ENCODE measurements around the gene ABCB4.

DNA sequence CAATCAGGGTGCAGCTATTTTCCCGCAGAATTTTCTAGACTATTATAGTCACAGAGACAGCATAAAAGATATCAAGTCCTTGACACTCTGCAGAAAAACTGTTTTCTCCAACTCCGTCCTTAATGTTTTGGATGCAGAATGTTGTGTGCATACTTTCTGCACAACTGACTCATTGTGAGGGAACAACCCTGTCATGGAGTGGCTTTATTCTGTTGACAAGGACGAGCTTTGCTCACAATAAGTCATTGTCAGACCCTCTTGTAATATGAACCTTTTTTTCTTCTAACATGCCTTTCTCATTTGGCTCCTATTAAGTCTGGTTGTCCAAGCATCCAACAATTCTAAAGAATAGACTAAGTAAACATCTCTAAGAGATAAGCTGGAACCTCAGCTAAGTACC, 17.3 kb downstream of the ABCB4 start:
- TF ChIP-seq EP300 (IDR thresholded peaks at IDR 0.05), result no peak
- TF ChIP-seq, protein P1, sequence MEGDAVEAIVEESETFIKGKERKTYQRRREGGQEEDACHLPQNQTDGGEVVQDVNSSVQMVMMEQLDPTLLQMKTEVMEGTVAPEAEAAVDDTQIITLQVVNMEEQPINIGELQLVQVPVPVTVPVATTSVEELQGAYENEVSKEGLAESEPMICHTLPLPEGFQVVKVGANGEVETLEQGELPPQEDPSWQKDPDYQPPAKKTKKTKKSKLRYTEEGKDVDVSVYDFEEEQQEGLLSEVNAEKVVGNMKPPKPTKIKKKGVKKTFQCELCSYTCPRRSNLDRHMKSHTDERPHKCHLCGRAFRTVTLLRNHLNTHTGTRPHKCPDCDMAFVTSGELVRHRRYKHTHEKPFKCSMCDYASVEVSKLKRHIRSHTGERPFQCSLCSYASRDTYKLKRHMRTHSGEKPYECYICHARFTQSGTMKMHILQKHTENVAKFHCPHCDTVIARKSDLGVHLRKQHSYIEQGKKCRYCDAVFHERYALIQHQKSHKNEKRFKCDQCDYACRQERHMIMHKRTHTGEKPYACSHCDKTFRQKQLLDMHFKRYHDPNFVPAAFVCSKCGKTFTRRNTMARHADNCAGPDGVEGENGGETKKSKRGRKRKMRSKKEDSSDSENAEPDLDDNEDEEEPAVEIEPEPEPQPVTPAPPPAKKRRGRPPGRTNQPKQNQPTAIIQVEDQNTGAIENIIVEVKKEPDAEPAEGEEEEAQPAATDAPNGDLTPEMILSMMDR (IDR thresholded peaks at IDR 0.05), result no peak
- TF ChIP-seq POLR2A (IDR thresholded peaks at IDR 0.05), result no peak
- no peak for TF ChIP-seq POLR2AphosphoS5 (IDR thresholded peaks at IDR 0.05)

All from upper lobe of left lung (tissue), 4 donors.